ENCODE measurements around the gene TDO2. TPM values are rescaled to one million over a fixed set of nuclear protein-coding genes. Genes with fewer than 3 reads are reported as not detected.

TDO2 gene
- not detected for total RNA-seq

DNA sequence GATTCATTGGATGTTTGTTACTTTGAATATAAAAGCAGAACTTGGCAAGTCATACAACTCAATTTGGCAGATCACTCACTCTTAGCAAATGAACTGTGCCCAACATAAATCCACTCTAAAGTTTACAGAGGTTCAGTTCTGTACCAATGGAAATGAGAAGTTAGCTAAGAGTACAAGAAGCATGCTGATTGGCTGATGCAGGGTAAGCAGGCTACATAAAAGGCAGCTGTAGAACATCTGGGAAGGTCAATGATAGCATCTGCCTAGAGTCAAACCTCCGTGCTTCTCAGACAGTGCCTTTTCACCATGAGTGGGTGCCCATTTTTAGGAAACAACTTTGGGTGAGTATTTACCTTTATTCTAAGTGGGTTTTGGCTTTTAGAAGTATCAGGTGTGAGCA lies at the start of gene TDO2:
Gene TDO2, plus strand, starts transcription at position 244 of the 400 bp plus-strand sequence. Its CDS starts 63 bp downstream, at position 307.
- Mint-ChIP-seq H3K9me3 (peaks cover 1% of the 10 kb centered on the region), H3K27me3 (ENCODE audit: low read depth) (peaks cover 17% of the 10 kb centered on the region), H3K36me3 (ENCODE audit: low read depth) (no peaks in the 10 kb centered on the region), H3K4me1 (ENCODE audit: low read depth) (no peaks in the 10 kb centered on the region), H3K27ac (no peak within 1 kb of the TSS), H3K4me3 (no peak within 1 kb of the TSS)
- CTCF ChIA-PET = no interaction called here
- DNase-seq = no peak
- intact Hi-C loops (cut with micrococcal nuclease) = no loop called here

DNA sequence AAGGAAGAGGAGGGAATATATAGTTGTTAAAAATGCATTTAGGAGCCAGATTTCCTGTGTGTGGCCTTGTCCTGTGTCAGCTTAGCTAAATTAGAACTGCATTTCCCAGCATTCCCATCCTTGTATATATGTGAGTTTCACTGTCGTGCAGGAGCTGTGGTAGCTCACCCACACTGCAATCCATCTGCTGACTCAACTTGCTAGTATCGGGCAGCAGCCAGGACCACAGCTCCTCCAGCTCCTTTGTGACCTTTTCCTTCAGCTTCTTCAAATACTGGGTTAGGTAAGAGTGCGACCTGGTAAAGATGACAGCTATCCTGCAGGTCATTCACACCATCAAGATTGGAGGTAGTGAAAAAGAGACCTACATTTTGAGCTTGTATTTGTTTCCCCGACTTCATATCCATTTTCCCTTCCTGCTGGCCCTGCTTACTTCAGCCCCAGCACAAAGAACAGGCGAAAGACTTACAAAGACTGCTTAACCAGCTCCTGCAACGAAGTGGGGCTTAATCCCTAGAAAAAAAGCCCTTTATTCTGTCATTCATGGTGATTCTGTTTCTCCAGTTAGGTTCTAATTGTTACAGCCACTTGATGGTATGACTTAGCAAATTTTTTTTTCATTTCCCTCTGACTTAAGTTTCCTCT lies 48.8 kb upstream of the TDO2 start:
- H3K4me3 Mint-ChIP-seq = no peak overlapping the region
- H3K27me3 Mint-ChIP-seq (ENCODE audit: low read depth) = peaks cover 10% of the 10 kb centered on the region
- peaks cover 2% of the 10 kb centered on the region for H3K9me3 Mint-ChIP-seq
- H3K36me3 Mint-ChIP-seq (ENCODE audit: low read depth) = no peaks in the 10 kb centered on the region
- no peaks in the 10 kb centered on the region for H3K4me1 Mint-ChIP-seq (ENCODE audit: low read depth)
- CTCF ChIA-PET = interaction anchor here (1.2 kb wide), 1 partner anchor 11 kb away, joined by 3 read pairs; the partner anchor contains the start of gene ASIC5
- intact Hi-C loops (cut with micrococcal nuclease) = no loop called here
- no peak for DNase-seq
- no peak overlapping the region for H3K27ac Mint-ChIP-seq

DNA sequence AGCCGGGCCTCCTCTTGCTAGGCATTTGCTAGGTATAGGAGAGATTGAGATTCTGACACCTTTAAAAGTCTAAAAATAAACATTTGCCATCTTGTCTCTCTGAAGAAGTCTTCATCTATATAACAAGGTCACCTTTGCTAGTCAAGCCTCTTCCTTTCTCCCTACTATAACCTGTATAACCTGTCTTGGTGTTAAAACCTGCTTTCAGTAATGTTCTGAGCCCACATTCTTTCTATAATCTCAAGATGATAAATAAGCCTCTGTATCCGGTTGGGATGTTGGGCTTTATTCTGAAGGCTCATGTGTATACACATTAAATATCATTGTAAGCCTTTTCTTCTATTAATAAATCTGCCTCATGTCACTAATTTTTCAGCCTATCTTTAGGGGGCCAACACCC lies 47.6 kb upstream of the TDO2 start:
- Mint-ChIP-seq H3K4me3 (no peak overlapping the region), H3K4me1 (ENCODE audit: low read depth) (no peaks in the 10 kb centered on the region), H3K9me3 (no peaks in the 10 kb centered on the region), H3K27ac (no peak overlapping the region), H3K27me3 (ENCODE audit: low read depth) (peaks cover 7% of the 10 kb centered on the region), H3K36me3 (ENCODE audit: low read depth) (no peaks in the 10 kb centered on the region)
- CTCF ChIA-PET = no interaction called here
- no peak for DNase-seq
- intact Hi-C loops (cut with micrococcal nuclease) = no loop called here

DNA sequence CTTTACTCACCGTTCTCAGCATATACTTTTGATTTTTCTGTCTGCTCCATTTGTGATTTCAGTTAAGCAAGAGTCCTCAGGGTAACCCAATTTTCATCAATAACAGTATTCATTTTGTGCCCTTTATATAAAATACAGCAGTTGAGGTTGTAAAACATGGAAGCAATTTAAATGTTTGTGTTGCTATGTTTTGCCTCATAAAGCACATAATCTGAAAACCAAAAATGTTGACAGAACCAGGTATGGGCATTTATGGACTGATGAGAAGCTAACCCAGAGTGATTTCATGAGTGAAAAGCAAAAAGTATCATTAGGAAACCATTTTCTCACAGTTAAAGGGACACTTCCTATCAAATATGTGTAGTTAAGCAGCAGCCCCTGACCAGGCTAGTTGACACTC lies 37.3 kb upstream of the TDO2 start, which contains the start of gene ASIC5:
Gene ASIC5, minus strand, starts transcription at position 101 of the 400 bp plus-strand sequence. Its CDS starts 51 bp downstream, at position 50.
- intact Hi-C loops (cut with micrococcal nuclease) = no loop called here
- Mint-ChIP-seq H3K27me3 (ENCODE audit: low read depth) (peaks cover 2% of the 10 kb centered on the region), H3K4me3 (no peak within 1 kb of the TSS), H3K27ac (no peak within 1 kb of the TSS), H3K36me3 (ENCODE audit: low read depth) (no peaks in the 10 kb centered on the region), H3K9me3 (peaks cover 7% of the 10 kb centered on the region), H3K4me1 (ENCODE audit: low read depth) (no peaks in the 10 kb centered on the region)
- CTCF ChIA-PET = interaction anchor here (1.4 kb wide), 1 partner anchor 12 kb away, joined by 3 read pairs; no protein-coding TSS in a partner anchor
- DNase-seq = no peak

DNA sequence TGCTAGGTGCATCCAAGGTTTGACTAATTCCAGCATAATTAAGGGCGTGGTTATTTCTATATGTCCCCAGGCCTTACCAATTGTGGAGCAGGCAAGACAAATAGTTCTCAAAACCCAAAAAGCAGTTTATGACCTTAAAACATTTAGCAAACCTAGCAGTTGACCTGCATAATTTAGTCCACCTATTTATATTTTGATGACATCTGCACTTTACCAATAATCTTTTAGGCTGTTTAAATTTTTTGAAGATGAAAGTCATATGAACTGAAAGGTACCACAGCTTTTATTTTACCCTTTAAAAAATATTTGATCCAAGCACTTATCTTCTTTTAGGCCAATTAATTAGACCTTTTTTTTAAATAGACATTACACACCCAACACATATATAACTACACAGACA lies 27.6 kb upstream of the TDO2 start:
- no peak for DNase-seq
- intact Hi-C loops (cut with micrococcal nuclease) = no loop called here
- Mint-ChIP-seq H3K27ac (no peak overlapping the region), H3K4me1 (ENCODE audit: low read depth) (no peaks in the 10 kb centered on the region), H3K27me3 (ENCODE audit: low read depth) (peaks cover 2% of the 10 kb centered on the region), H3K4me3 (no peak overlapping the region), H3K36me3 (ENCODE audit: low read depth) (peaks cover 1% of the 10 kb centered on the region), H3K9me3 (no peaks in the 10 kb centered on the region)
- CTCF ChIA-PET = no interaction called here

DNA sequence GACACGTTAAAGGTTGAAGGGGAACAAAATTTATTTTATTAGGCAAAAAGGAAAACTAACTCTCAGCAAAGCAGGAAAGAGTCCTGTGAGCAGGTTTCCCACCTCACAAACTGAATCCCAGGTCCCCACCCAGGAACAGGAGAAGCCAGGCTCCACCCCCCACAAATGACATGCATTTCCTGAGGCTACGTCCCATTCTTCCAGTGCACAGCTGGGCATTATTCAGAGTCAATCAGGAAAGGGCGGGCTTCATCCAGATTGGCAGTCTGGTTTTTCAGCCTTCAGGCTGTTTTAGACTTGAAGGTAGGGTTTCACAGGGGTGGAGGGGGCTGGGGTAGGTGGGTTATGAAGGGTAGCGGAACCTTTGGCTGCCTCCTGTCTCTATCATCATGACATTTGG lies 25.5 kb upstream of the TDO2 start:
- intact Hi-C loops (cut with micrococcal nuclease) = no loop called here
- Mint-ChIP-seq H3K9me3 (no peaks in the 10 kb centered on the region), H3K4me1 (ENCODE audit: low read depth) (no peaks in the 10 kb centered on the region), H3K36me3 (ENCODE audit: low read depth) (peaks cover 1% of the 10 kb centered on the region), H3K27me3 (ENCODE audit: low read depth) (peaks cover 2% of the 10 kb centered on the region), H3K27ac (no peak overlapping the region), H3K4me3 (no peak overlapping the region)
- CTCF ChIA-PET = no interaction called here
- DNase-seq = no peak

DNA sequence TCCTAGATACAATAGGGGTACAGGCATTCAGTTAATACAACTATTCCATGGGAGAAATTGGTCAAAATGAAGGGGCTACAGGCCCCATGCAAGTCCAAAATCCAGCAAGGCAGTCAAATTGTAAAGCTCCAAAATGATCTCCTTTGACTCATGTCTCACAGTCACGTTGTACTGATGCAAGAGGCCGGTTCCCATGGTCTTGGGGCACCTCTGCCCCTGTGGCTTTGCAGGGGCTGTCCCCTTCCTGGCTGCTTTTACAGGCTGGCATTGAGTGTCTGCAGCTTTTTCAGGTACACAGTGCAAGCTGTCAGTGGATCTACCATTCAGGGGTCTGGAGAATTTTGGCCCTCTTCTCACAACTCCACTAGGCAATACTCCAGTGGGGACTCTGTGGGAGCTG lies 24.9 kb upstream of the TDO2 start:
- Mint-ChIP-seq H3K27me3 (ENCODE audit: low read depth) (peaks cover 2% of the 10 kb centered on the region), H3K4me1 (ENCODE audit: low read depth) (no peaks in the 10 kb centered on the region), H3K4me3 (no peak overlapping the region), H3K27ac (no peak overlapping the region), H3K9me3 (no peaks in the 10 kb centered on the region), H3K36me3 (ENCODE audit: low read depth) (peaks cover 1% of the 10 kb centered on the region)
- intact Hi-C loops (cut with micrococcal nuclease) = no loop called here
- CTCF ChIA-PET = no interaction called here
- DNase-seq = no peak

DNA sequence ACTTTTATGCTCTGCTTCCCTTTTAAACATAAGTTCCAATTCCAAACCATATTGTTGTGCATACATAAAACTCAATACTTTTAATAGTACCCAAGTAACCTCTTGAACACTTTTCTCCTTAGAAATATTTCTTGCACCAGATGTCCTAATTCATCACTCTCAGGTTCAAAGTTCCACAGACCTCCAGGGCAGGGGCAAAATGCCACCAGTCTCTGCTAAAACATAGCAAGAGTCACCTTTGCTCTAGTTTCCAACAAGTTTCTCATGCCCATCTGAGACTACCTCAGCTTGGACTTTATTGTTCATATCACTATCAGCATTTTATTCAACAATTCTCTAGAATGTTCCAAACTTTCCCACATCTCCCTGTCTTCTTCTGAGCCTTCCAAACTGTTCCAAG lies 23.7 kb upstream of the TDO2 start:
- no peak overlapping the region for H3K27ac Mint-ChIP-seq
- H3K4me3 Mint-ChIP-seq = no peak overlapping the region
- H3K36me3 Mint-ChIP-seq (ENCODE audit: low read depth) = peaks cover 1% of the 10 kb centered on the region
- H3K27me3 Mint-ChIP-seq (ENCODE audit: low read depth) = peaks cover 2% of the 10 kb centered on the region
- no peaks in the 10 kb centered on the region for H3K4me1 Mint-ChIP-seq (ENCODE audit: low read depth)
- no peaks in the 10 kb centered on the region for H3K9me3 Mint-ChIP-seq
- intact Hi-C loops (cut with micrococcal nuclease) = no loop called here
- CTCF ChIA-PET = no interaction called here
- no peak for DNase-seq

DNA sequence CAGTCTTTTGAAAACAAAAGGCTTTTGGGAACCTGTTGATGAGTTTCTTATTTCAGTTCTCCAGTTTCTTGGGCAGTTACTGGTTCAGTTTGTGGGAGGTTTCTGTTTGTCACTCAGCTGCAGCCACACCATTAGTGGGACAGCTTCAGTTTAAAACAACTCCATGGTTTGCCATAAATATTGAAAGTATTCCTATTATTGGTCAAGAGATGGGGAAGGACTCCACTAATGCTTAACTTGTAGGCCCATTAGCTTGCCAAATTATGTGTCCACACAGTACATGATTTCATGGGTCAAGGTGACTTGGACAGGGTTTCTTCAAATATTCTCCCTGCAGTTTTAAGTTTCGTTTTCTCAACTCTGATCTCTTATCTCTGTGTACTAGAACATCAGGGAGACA lies 21.9 kb upstream of the TDO2 start:
- H3K9me3 Mint-ChIP-seq = no peaks in the 10 kb centered on the region

DNA sequence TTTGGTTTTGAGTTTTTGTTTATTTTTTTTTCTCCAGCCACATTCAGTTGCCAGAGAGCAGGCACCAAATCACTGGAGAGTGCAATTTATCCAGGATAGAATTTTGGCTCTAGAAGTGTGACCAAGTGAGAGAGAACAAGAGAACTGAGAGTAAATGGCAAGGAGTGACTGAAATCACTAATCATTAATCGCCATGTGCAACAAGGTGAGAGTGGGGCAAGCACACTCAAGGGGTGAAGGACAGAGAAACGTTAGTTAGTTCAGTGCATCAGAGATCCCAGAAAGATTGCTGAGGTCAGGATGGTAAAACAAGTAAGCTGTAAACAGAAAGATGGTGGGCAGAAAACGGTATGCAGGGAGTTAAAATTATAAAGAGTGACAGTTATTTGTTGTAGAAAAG lies 19.6 kb upstream of the TDO2 start:
- CTCF ChIA-PET = no interaction called here
- H3K9me3 Mint-ChIP-seq = no peaks in the 10 kb centered on the region
- H3K36me3 Mint-ChIP-seq (ENCODE audit: low read depth) = no peaks in the 10 kb centered on the region
- no peak overlapping the region for H3K4me3 Mint-ChIP-seq
- DNase-seq = no peak
- H3K4me1 Mint-ChIP-seq (ENCODE audit: low read depth) = no peaks in the 10 kb centered on the region
- H3K27me3 Mint-ChIP-seq (ENCODE audit: low read depth) = peaks cover 6% of the 10 kb centered on the region
- H3K27ac Mint-ChIP-seq = no peak overlapping the region
- intact Hi-C loops (cut with micrococcal nuclease) = no loop called here

More for the DNA sequence above, 21.9 kb upstream of the TDO2 start:
- no peak overlapping the region for H3K27ac Mint-ChIP-seq
- no peak overlapping the region for H3K4me3 Mint-ChIP-seq
- DNase-seq = no peak
- no peaks in the 10 kb centered on the region for H3K36me3 Mint-ChIP-seq (ENCODE audit: low read depth)
- no peaks in the 10 kb centered on the region for H3K4me1 Mint-ChIP-seq (ENCODE audit: low read depth)
- peaks cover 6% of the 10 kb centered on the region for H3K27me3 Mint-ChIP-seq (ENCODE audit: low read depth)
- intact Hi-C loops (cut with micrococcal nuclease) = no loop called here
- CTCF ChIA-PET = no interaction called here

DNA sequence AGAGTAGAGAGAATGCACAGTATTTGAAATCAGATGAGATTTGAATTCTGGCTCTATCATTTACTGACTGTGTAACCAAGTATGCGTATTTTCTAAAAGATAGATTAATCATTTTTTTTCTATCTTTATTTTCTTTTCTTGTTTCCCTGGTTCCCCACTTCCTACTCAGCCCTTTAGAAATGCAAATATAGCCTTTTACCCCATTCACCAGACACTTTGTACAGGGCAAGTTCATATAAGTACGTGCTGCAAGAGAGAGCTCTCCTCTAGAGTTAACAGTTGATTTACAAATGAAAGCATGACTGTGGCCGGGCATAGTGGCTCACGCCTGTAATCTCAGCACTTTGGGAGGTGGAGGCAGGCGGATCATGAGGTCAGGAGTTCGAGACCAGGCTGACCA lies 17.8 kb upstream of the TDO2 start:
- H3K4me1 Mint-ChIP-seq (ENCODE audit: low read depth) = no peaks in the 10 kb centered on the region
- intact Hi-C loops (cut with micrococcal nuclease) = no loop called here
- DNase-seq = no peak
- H3K9me3 Mint-ChIP-seq = no peaks in the 10 kb centered on the region
- no peak overlapping the region for H3K27ac Mint-ChIP-seq
- H3K27me3 Mint-ChIP-seq (ENCODE audit: low read depth) = peaks cover 7% of the 10 kb centered on the region
- no peaks in the 10 kb centered on the region for H3K36me3 Mint-ChIP-seq (ENCODE audit: low read depth)
- CTCF ChIA-PET = no interaction called here
- no peak overlapping the region for H3K4me3 Mint-ChIP-seq

DNA sequence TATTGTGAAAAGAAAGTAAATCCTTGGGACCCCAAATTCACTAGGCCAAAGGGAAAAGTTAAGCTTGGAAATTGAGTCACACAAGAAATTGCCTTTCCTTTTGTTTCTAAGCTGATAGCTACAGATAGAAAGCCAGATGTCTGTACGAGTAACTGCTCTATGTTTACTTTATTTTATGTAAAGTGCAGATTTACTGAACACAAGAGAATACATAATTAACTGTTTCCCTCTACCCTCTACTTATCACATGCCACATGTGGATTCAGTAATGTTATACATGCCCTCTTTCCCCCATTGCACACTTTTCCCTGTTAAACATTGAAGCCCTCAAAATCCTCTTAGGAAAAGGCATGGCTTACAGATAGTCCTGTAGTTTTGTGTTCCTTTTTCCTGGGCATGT lies 16.5 kb upstream of the TDO2 start:
- intact Hi-C loops (cut with micrococcal nuclease) = no loop called here
- Mint-ChIP-seq H3K4me1 (ENCODE audit: low read depth) (no peaks in the 10 kb centered on the region), H3K27ac (no peak overlapping the region), H3K4me3 (no peak overlapping the region), H3K27me3 (ENCODE audit: low read depth) (peaks cover 14% of the 10 kb centered on the region), H3K9me3 (no peaks in the 10 kb centered on the region), H3K36me3 (ENCODE audit: low read depth) (no peaks in the 10 kb centered on the region)
- no peak for DNase-seq
- CTCF ChIA-PET = no interaction called here

DNA sequence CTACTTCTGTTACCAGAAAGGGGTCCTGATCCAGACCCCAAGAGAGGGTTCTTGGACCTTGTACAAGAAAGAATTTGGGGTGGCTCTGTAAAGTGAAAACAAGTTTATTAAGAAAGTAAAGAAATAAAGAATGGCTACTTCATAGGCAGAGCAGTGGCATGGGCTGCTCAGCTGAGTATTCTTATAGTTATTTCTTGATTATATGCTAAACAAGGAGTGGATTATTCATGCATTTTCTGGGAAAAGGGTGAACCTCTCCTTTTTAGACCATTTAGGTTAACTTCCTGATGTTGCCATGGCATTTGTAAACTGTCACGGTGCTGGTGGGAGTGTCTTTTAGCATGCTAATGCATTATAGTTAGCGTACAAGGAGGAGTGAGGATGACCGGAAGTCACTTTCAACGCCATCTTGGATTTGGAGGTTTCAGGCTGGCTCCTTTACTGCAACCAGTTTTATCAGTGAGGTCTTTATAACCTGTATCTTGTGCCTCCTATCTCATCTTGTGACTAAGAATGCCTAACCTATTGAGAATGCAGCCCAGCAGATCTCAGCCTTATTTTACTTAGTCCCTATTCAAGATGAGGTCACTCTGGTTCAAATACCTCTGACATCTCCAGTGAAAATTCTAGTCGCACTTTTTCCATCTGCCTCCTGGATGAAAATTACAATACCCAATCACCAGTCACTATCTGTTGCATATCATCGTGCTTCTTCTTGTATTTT lies 15.5 kb upstream of the TDO2 start:
- DNase-seq = no peak
- H3K9me3 Mint-ChIP-seq = no peaks in the 10 kb centered on the region
- no peak overlapping the region for H3K4me3 Mint-ChIP-seq
- CTCF ChIA-PET = no interaction called here
- no peak overlapping the region for H3K27ac Mint-ChIP-seq
- peaks cover 18% of the 10 kb centered on the region for H3K27me3 Mint-ChIP-seq (ENCODE audit: low read depth)
- no peaks in the 10 kb centered on the region for H3K4me1 Mint-ChIP-seq (ENCODE audit: low read depth)
- intact Hi-C loops (cut with micrococcal nuclease) = no loop called here
- no peaks in the 10 kb centered on the region for H3K36me3 Mint-ChIP-seq (ENCODE audit: low read depth)
